Suprapubic skin (tissue), 4 donors: ENCODE measurements around the gene NPFF. TPM values are rescaled to one million over a fixed set of nuclear protein-coding genes. Genes with fewer than 3 reads are reported as not detected.
"Not testable (repeated sequence)": the region's sequence is repeated elsewhere in the genome, so short reads cannot be mapped to it uniquely, and the experiment has no call there.

Source experiments
- DNase-seq, 2 donors: peaks; one replicate each; pipeline ENCODE4 v3.0.0-alpha.2; 2019; ENCODE audit warnings: low spot score in 2 of 2
- H3K27ac ChIP-seq: fragments of 200-600 bp; sonication (generic); one replicate; pipeline ENCODE4 v1.5.1; 2019
- H3K27me3 ChIP-seq: fragments of 200-600 bp; sonication (generic); one replicate; pipeline ENCODE4 v1.5.1; 2019
- H3K36me3 ChIP-seq: fragments of 200-600 bp; sonication (generic); one replicate; pipeline ENCODE4 v1.5.1; 2019
- H3K4me1 ChIP-seq: fragments of 200-600 bp; sonication (generic); one replicate; pipeline ENCODE4 v1.5.1; 2019
- H3K4me3 ChIP-seq: fragments of 200-600 bp; sonication (generic); one replicate; pipeline ENCODE4 v1.5.1; 2019; ENCODE audit warnings: mild to moderate bottlenecking
- H3K9me3 ChIP-seq: fragments of 200-600 bp; sonication (generic); one replicate; pipeline ENCODE4 v1.5.1; 2019
- EP300 ChIP-seq: sonication (generic); formaldehyde crosslinking; IDR thresholded peaks from one replicate; pipeline ENCODE4 v1.6.1; 2017; ENCODE audit warnings: antibody characterized with exemption
- POLR2A ChIP-seq, 2 donors: fragments of 450-650 bp; IDR thresholded peaks; one replicate each; pipeline ENCODE4 v1.6.1; 2017; ENCODE audit warnings: antibody characterized with exemption in 2 of 2, mild to moderate bottlenecking in 2 of 2, moderate library complexity in 2 of 2
- POLR2AphosphoS5 ChIP-seq, 3 donors: sonication (generic); formaldehyde crosslinking; IDR thresholded peaks; one replicate each; pipeline ENCODE4 v1.6.1; 2017; ENCODE audit warnings: antibody characterized with exemption in 3 of 3
- WGBS: methylation state at CpG from one replicate; pipeline ENCODE4 v1.1.5; 2018; 5-methylcytosine and 5-hydroxymethylcytosine counted together
- total RNA-seq, 4 donors: library from RNA; depleted of rRNA; stranded (reverse); fragments of >200 nt; gene quantifications; one replicate each; pipeline ENCODE4 v1.1.0, GENCODE V29; 2016
- TF ChIP-seq, protein P1 (sequence below), 2 donors: fragments of 200-600 bp in 1 of 2; fragments of 450-650 bp in 1 of 2; sonication (generic) in 1 of 2; IDR thresholded peaks; one replicate each; pipeline ENCODE4 v1.5.1; 2016 to 2019; ENCODE audit warnings: antibody characterized with exemption in 2 of 2, mild to moderate bottlenecking in 1 of 2, moderate library complexity in 1 of 2

NPFF gene, protein sequence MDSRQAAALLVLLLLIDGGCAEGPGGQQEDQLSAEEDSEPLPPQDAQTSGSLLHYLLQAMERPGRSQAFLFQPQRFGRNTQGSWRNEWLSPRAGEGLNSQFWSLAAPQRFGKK
- total RNA-seq, result not detected

DNA sequence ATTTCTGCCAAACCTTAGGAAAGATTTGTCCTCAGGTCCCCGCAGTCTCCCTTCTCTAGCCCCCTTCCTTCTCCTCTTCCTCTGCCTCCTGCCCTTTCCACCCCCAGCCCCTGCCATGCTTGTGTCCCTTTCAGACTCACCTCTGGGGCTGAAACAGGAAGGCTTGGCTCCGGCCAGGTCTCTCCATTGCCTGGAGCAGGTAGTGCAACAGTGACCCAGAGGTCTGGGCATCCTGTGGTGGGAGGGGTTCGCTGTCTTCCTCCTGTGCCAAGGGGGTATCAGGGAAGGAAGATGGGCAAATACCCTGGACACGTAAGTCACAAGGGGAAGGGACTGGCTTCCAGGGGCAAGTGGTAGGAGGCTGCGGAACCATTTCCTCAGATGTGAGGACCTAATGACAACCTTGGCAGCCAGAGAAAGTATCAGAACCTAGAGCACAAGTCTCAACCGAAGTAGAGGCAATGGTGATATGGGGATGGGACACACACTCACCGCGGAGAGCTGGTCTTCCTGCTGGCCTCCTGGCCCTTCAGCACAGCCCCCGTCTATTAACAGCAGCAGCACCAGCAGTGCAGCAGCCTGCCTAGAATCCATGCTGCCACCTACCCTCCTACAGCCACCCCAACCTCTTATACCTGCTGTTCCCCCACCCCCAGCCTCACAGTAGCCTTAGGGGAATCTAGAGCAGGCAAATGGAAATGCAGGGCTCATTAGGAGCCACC is at the start of gene NPFF:
TSS of gene NPFF (minus strand) at position 604 of the 722 bp plus-strand sequence. CDS start at position 594, 10 bp downstream.
- WGBS, result 84% methylated on average over 9 of the region's 9 CpGs
- no peaks in the 10 kb centered on the region for H3K27me3 ChIP-seq
- peak in 1 of 2 donors; percentile 50 for DNase-seq
- TF ChIP-seq, protein P1, sequence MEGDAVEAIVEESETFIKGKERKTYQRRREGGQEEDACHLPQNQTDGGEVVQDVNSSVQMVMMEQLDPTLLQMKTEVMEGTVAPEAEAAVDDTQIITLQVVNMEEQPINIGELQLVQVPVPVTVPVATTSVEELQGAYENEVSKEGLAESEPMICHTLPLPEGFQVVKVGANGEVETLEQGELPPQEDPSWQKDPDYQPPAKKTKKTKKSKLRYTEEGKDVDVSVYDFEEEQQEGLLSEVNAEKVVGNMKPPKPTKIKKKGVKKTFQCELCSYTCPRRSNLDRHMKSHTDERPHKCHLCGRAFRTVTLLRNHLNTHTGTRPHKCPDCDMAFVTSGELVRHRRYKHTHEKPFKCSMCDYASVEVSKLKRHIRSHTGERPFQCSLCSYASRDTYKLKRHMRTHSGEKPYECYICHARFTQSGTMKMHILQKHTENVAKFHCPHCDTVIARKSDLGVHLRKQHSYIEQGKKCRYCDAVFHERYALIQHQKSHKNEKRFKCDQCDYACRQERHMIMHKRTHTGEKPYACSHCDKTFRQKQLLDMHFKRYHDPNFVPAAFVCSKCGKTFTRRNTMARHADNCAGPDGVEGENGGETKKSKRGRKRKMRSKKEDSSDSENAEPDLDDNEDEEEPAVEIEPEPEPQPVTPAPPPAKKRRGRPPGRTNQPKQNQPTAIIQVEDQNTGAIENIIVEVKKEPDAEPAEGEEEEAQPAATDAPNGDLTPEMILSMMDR (IDR thresholded peaks at IDR 0.05), result no peak
- no peak for TF ChIP-seq POLR2A (IDR thresholded peaks at IDR 0.05)
- no peak for TF ChIP-seq EP300
- TF ChIP-seq POLR2AphosphoS5 (IDR thresholded peaks at IDR 0.05), result no peak
- no peaks in the 10 kb centered on the region for H3K9me3 ChIP-seq
- no peak within 1 kb of the TSS for H3K4me3 ChIP-seq
- no peak within 1 kb of the TSS for H3K27ac ChIP-seq
- peaks cover 54% of the 10 kb centered on the region for H3K36me3 ChIP-seq
- H3K4me1 ChIP-seq, result peaks cover 36% of the 10 kb centered on the region

DNA sequence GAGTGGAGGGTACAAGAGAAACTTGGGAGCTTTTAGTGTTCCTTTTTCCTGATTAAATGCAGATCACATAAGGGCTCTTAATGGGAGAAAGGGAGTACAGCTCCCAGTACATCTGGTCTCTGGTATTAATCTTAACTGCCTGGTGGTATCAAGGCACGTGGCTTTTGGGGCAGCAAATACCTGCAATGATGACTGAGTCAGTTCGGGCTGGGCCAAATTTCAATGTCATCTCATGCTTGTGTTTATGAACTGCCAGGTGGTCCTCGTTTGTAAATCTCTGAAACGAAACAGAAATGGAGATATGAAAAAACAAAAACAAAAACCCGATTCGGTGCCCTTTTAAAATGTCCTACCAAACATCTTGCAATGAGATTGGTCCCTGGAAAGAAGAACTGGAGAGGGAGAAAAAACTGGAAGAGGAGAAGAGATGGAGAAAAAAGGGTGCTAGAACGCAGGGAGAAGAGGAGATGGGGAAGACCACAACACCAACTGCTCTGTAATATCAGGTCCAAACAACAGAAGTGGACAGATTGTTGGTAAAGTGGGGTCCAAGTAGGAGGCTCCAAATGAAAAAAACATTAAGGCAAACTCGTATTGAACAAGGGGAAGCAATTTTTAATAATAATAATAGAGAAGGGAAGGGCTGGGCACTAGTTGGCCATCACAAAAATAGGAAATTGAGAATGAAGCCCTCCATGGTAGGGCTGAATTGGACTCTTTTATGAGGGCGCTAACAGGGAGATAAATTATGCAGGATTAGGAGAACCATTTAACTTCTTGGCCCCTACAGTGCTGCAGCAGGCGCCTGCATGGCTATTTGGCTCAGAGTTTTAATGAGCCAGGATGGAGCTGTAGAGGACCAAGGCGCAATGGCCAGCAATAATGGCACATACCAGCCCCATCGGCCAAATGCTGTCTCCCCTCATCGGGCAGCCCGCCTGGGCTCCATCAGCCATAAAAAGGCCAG is 45.4 kb upstream of the NPFF start:
- H3K9me3 ChIP-seq, result no peaks in the 10 kb centered on the region
- no peak overlapping the region for H3K27ac ChIP-seq
- WGBS, result 87% methylated on average over 14 of the region's 14 CpGs
- no peaks in the 10 kb centered on the region for H3K4me1 ChIP-seq
- peaks cover 40% of the 10 kb centered on the region for H3K36me3 ChIP-seq
- H3K27me3 ChIP-seq, result no peaks in the 10 kb centered on the region
- no peak overlapping the region for H3K4me3 ChIP-seq
- TF ChIP-seq EP300 (no peak), POLR2AphosphoS5 (IDR thresholded peaks at IDR 0.05) (no peak), POLR2A (IDR thresholded peaks at IDR 0.05) (no peak)
- TF ChIP-seq, protein P1 (IDR thresholded peaks at IDR 0.05), result no peak
- no peak for DNase-seq

DNA sequence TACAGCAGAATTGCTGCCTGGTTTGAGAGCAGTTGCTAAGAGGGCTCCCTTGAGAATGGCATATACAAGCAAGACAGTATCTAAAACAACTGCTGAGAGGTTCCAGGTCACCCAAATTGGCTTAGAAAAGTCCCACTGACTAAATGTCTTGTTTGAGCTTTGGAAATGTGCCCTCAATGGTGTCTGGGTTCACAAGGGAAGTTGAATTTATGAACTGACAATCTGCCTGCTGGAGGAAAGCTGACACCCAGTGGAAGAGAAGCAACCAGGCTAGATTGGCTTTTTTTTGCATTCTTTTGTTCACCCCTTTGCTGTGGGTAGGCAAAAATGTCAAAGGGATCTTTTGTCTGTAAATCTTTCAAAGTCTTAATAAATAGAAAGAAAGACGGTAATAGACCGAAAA is 44.6 kb upstream of the NPFF start:
- Histone ChIP-seq H3K36me3 (peaks cover 43% of the 10 kb centered on the region), H3K4me1 (no peaks in the 10 kb centered on the region), H3K4me3 (no peak overlapping the region), H3K9me3 (no peaks in the 10 kb centered on the region), H3K27ac (no peak overlapping the region), H3K27me3 (no peaks in the 10 kb centered on the region)
- TF ChIP-seq, protein P1 (IDR thresholded peaks at IDR 0.05), result no peak
- TF ChIP-seq POLR2A (IDR thresholded peaks at IDR 0.05) (no peak), POLR2AphosphoS5 (IDR thresholded peaks at IDR 0.05) (no peak), EP300 (no peak)
- no peak for DNase-seq
- 76% methylated on average over 2 of the region's 2 CpGs for whole genome bisulfite sequencing

DNA sequence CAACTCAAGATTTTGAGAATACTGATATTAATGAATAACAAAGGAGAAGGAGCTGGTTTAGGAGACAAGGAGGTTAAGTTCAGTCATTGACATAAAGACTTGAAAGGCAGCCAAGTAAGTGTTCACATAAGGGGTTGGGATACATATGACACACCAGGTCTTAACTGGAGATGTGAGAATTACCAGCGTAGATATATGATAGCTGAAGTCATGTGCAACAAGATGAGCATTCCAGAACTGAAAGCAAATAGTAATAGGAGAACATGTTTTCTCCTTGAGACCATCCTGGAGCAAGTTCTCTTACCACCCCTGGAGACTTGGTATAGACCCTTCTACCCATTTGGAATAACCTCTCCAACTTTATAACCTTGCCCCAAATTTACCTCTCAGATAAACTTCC is 43.3 kb upstream of the NPFF start:
- no peaks in the 10 kb centered on the region for H3K4me1 ChIP-seq
- no peak for DNase-seq
- H3K36me3 ChIP-seq, result peaks cover 43% of the 10 kb centered on the region
- no peaks in the 10 kb centered on the region for H3K27me3 ChIP-seq
- no peak overlapping the region for H3K27ac ChIP-seq
- H3K4me3 ChIP-seq, result no peak overlapping the region
- TF ChIP-seq, protein P1 (IDR thresholded peaks at IDR 0.05), result no peak
- TF ChIP-seq POLR2AphosphoS5 (IDR thresholded peaks at IDR 0.05) (no peak), POLR2A (IDR thresholded peaks at IDR 0.05) (no peak), EP300 (no peak)
- H3K9me3 ChIP-seq, result no peaks in the 10 kb centered on the region
- WGBS, result 81% methylated on average over 1 of the region's 1 CpG

DNA sequence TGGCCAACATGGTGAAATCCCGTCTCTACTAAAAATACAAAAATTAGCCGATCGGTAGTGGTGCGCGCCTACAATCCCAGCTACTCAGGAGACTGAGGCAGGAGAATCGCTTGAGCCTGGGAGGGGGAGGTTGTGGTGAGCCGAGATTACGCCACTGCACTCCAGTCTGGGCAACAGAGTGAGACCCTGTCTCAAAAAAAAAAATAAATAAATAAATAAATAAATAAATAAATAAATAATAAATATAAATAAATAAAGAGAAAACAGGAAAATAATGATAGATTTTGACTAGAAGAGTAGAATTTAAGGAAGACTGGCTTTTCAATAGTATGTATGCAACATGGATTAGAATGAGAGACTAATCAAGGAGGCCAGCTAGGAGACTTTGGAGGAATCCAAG is 42.8 kb upstream of the NPFF start:
- peaks cover 43% of the 10 kb centered on the region for H3K36me3 ChIP-seq
- H3K4me3 ChIP-seq, H3K4me1 ChIP-seq, H3K27ac ChIP-seq, H3K9me3 ChIP-seq, H3K27me3 ChIP-seq, DNase-seq: not testable (repeated sequence)
- 97% methylated on average over 8 of the region's 8 CpGs for WGBS

DNA sequence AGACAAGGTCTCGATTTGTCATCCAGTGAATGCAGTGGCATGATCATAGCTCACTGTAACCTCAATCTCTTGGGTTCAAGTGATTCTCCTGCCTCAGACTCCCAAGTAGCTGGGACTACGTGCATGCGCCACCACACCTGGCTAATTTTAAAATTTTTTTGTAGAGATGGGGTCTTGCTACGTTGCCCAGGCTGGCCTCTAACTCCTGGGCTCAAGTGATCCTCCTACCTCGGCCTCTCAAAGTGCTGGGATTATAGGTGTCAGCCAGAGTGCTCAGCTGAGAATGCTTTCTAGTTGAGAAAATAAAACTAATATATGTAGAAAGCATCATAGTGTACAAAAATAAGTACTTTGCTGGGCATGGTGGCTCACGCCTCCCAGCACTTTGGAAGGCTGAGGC is 41.1 kb upstream of the NPFF start:
- 97% methylated on average over 6 of the region's 6 CpGs for WGBS
- not testable (repeated sequence) for H3K4me1 ChIP-seq, H3K4me3 ChIP-seq, H3K27ac ChIP-seq, H3K27me3 ChIP-seq, DNase-seq, H3K9me3 ChIP-seq
- H3K36me3 ChIP-seq, result peaks cover 39% of the 10 kb centered on the region
